HG03354 (cell line): Measurements from ENCODE around the gene KCTD12.

Source experiments
- ATAC-seq: cut with Tn5 transposase; IDR thresholded peaks from one replicate; pipeline ENCODE4 v1.9.1; 2021; ENCODE audit warnings: mild to moderate bottlenecking; ENCODE audit not compliant: unreplicated experiment, poor library complexity, severe bottlenecking

Gene KCTD12

GRCh38 chr13:76889254-76889653 is 3.0 kb upstream of the KCTD12 start:
- no peak for ATAC-seq

GRCh38 chr13:76888421-76888820 is 2.2 kb upstream of the KCTD12 start:
- ATAC-seq = no peak

- ATAC-seq = no peak
Measured at GRCh38 chr13:76887076-76887563, 915 bp upstream of the KCTD12 start.

- peak; percentile 34 for ATAC-seq
Measured at GRCh38 chr13:76886005-76886291, 257 bp downstream of the KCTD12 start.

- peak; percentile 57 for ATAC-seq
Measured at GRCh38 chr13:76885203-76886004, 801 bp downstream of the KCTD12 start.

GRCh38 chr13:76884907-76885202 is 1.4 kb downstream of the KCTD12 start:
- no peak for ATAC-seq

- ATAC-seq = no peak
Measured at GRCh38 chr13:76884186-76884906, 1.9 kb downstream of the KCTD12 start.

GRCh38 chr13:76883236-76883635 is 3.0 kb downstream of the KCTD12 start:
- no peak for ATAC-seq

GRCh38 chr13:76882431-76882830 is 3.8 kb downstream of the KCTD12 start:
- no peak for ATAC-seq

- no peak for ATAC-seq
Measured at GRCh38 chr13:76879883-76880270, 6.3 kb downstream of the KCTD12 start.

GRCh38 chr13:76879203-76879882 is 6.9 kb downstream of the KCTD12 start:
- ATAC-seq = peak; percentile 96

GRCh38 chr13:76878043-76878442 is 8.2 kb downstream of the KCTD12 start:
- no peak for ATAC-seq

- no peak for ATAC-seq
Measured at GRCh38 chr13:76875271-76875815, 10.9 kb downstream of the KCTD12 start.

- peak; percentile 58 for ATAC-seq
Measured at GRCh38 chr13:76874479-76874878, 11.7 kb downstream of the KCTD12 start.

- ATAC-seq = no peak
Measured at GRCh38 chr13:76873445-76873844, 12.8 kb downstream of the KCTD12 start.

- ATAC-seq = no peak
Measured at GRCh38 chr13:76872675-76873074, 13.5 kb downstream of the KCTD12 start.

GRCh38 chr13:76871432-76871831 is 14.8 kb downstream of the KCTD12 start:
- ATAC-seq = no peak

- no peak for ATAC-seq
Measured at GRCh38 chr13:76868371-76868770, 17.8 kb downstream of the KCTD12 start.

- ATAC-seq = no peak
Measured at GRCh38 chr13:76865996-76866503, 20.2 kb downstream of the KCTD12 start.

- no peak for ATAC-seq
Measured at GRCh38 chr13:76865109-76865508, 21.1 kb downstream of the KCTD12 start.
